Middle frontal gyrus (tissue), 1 donor: ENCODE data around the gene HSPB6.
A peak's percentile ranks its signal among the peaks of the same experiment; 100 is the strongest.

ENCODE experiments used
- DNase-seq: peaks from one replicate; pipeline ENCODE4 v3.0.0-alpha.2; 2015; ENCODE audit warnings: low spot score; ENCODE audit errors: extremely low spot score

Gene HSPB6

GRCh38 chr19:35717665-35718344, 39.0 kb downstream of the HSPB6 start, which contains the start of gene KMT2B:
Gene KMT2B (plus strand): TSS chr19:35718003. CDS start chr19:35718019, 16 bp downstream.
- DNase-seq = no peak

- peak; percentile 92 for DNase-seq
These were observed 39.8 kb downstream of the HSPB6 start for GRCh38 chr19:35716801-35717664.

- no peak for DNase-seq
These were observed 40.6 kb downstream of the HSPB6 start for GRCh38 chr19:35715981-35716800.

GRCh38 chr19:35715355-35715809, 41.4 kb downstream of the HSPB6 start:
- DNase-seq = no peak

GRCh38 chr19:35714601-35715354, 42.1 kb downstream of the HSPB6 start:
- DNase-seq = no peak

- DNase-seq = no peak
These were observed 42.8 kb downstream of the HSPB6 start for GRCh38 chr19:35713904-35714495.

- no peak for DNase-seq
These were observed 43.4 kb downstream of the HSPB6 start for GRCh38 chr19:35713506-35713850.

GRCh38 chr19:35712567-35713505, 44.0 kb downstream of the HSPB6 start:
- DNase-seq = no peak

- DNase-seq = no peak
These were observed 45.8 kb downstream of the HSPB6 start for GRCh38 chr19:35710784-35711723.

- DNase-seq = no peak
These were observed 48.4 kb downstream of the HSPB6 start for GRCh38 chr19:35708391-35708790.
